ENCODE measurements around the gene VNN1.
"Not testable (repeated sequence)": the region's sequence is repeated elsewhere in the genome, so short reads cannot be mapped to it uniquely, and the experiment has no call there.

VNN1 gene

GRCh38 chr6:132651062-132651461 lies 62.8 kb downstream of the VNN1 start:
- no peaks in the 10 kb centered on the region for H3K36me3 Mint-ChIP-seq (ENCODE audit: insufficient read depth)
- no peak overlapping the region for H3K4me3 Mint-ChIP-seq
- H3K27ac Mint-ChIP-seq (ENCODE audit: low read depth), result no peak overlapping the region
- ATAC-seq (replicated peaks; ENCODE audit: extremely low read depth, poor library complexity, severe bottlenecking), result no peak
- peaks cover 6% of the 10 kb centered on the region for H3K4me1 Mint-ChIP-seq
- no peaks in the 10 kb centered on the region for H3K9me3 Mint-ChIP-seq
- no peaks in the 10 kb centered on the region for H3K27me3 Mint-ChIP-seq
- DNase-seq (ENCODE audit: low spot score in 2 of 2), result no peak

DNA sequence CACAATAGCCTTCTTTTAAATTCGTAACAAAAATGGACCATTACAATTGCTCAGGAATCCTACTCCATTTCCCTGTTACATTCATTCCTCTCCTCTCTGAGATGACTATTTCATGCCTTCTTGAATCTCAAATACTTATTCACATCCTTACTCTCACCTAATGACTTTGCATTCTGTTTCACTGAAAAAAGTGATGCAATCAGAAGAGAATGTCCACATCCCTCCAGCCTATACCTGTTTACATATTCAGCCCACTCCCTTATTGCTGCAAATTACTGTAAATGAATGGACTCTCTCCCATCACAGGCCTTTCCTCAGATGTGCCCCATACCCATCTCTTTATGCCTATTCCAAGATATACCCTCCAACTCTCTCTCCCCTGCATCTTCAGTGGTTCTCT lies 63.4 kb downstream of the VNN1 start:
- H3K27me3 Mint-ChIP-seq, result no peaks in the 10 kb centered on the region
- no peak for ATAC-seq (replicated peaks; ENCODE audit: extremely low read depth, poor library complexity, severe bottlenecking)
- no peaks in the 10 kb centered on the region for H3K36me3 Mint-ChIP-seq (ENCODE audit: insufficient read depth)
- no peak overlapping the region for H3K4me3 Mint-ChIP-seq
- no peaks in the 10 kb centered on the region for H3K9me3 Mint-ChIP-seq
- H3K27ac Mint-ChIP-seq (ENCODE audit: low read depth), result no peak overlapping the region
- DNase-seq (ENCODE audit: low spot score in 2 of 2), result no peak
- H3K4me1 Mint-ChIP-seq, result peaks cover 6% of the 10 kb centered on the region

DNA sequence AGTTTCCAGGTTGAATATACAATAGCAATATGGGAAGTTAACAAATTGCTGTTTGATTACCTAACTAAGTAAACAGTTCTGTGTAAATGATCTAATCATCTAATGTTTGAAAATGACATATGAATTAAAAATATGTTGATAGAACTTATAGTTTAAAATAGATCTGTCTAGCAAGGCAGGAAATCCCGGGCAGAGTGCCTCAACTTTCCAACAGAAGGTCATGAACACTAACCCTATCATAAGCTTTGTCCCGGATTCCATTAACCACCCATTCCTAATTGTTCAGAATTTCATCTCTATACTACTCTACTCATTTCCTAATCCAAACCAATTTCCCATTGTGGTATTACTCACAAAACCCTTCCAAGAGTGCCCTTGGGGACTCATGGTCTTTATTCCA lies 65.0 kb downstream of the VNN1 start:
- Mint-ChIP-seq H3K27me3 (no peaks in the 10 kb centered on the region), H3K27ac (ENCODE audit: low read depth) (no peak overlapping the region), H3K36me3 (ENCODE audit: insufficient read depth) (no peaks in the 10 kb centered on the region), H3K9me3 (no peaks in the 10 kb centered on the region), H3K4me3 (no peak overlapping the region), H3K4me1 (peaks cover 6% of the 10 kb centered on the region)
- no peak for ATAC-seq (replicated peaks; ENCODE audit: extremely low read depth, poor library complexity, severe bottlenecking)
- DNase-seq (ENCODE audit: low spot score in 2 of 2), result no peak

DNA sequence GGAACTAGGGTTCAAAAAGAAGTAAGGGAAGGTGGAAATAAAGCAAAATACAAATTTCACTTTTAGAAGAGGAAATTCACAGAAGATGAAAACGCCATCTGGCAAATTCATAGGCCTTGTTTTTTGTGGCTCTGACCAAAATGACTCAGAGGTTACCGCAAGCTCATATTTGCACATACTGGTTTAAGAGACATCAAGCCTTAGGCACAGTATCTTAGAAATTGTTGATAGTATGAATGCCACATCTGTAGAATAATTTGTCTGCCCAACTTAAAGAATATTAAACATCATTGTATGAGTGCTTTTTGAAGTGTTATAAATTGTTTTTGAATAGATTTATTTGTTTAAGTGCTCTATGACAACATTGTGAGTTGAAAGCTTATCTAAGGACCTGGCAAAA lies 65.5 kb downstream of the VNN1 start:
- Mint-ChIP-seq H3K27me3 (no peaks in the 10 kb centered on the region), H3K27ac (ENCODE audit: low read depth) (no peak overlapping the region), H3K4me1 (peaks cover 6% of the 10 kb centered on the region), H3K36me3 (ENCODE audit: insufficient read depth) (no peaks in the 10 kb centered on the region), H3K4me3 (no peak overlapping the region), H3K9me3 (no peaks in the 10 kb centered on the region)
- DNase-seq (ENCODE audit: low spot score in 2 of 2), result no peak
- ATAC-seq (replicated peaks; ENCODE audit: extremely low read depth, poor library complexity, severe bottlenecking), result peak; percentile 68

- Mint-ChIP-seq H3K4me3 (no peak overlapping the region), H3K4me1 (peaks cover 6% of the 10 kb centered on the region), H3K9me3 (no peaks in the 10 kb centered on the region), H3K27ac (ENCODE audit: low read depth) (no peak overlapping the region), H3K27me3 (peaks cover 5% of the 10 kb centered on the region), H3K36me3 (ENCODE audit: insufficient read depth) (no peaks in the 10 kb centered on the region)
- no peak for DNase-seq (ENCODE audit: low spot score in 2 of 2)
- no peak for ATAC-seq (replicated peaks; ENCODE audit: extremely low read depth, poor library complexity, severe bottlenecking)
These were observed 70.3 kb downstream of the VNN1 start for GRCh38 chr6:132643547-132643946.

DNA sequence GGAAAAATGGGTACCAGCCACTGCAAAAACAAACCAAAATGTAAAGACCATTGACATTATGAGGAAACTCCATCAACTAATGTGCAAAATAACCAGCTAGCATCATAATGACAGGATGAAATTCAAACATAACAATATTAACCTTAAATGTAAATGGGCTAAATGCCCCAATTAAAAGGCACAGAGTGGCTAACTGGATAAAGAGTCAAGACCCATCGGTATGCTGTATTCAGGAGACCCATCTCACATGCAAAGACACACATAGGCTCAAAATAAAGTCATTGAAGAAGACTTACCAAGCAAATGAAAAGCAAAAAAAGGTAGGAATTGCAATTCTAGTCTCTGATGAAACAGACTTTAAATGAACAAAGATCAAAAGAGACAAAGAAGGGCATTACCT lies 76.7 kb downstream of the VNN1 start:
- H3K36me3 Mint-ChIP-seq (ENCODE audit: insufficient read depth); H3K4me1 Mint-ChIP-seq; ATAC-seq (replicated peaks; ENCODE audit: extremely low read depth, poor library complexity, severe bottlenecking); H3K4me3 Mint-ChIP-seq; H3K9me3 Mint-ChIP-seq; H3K27ac Mint-ChIP-seq (ENCODE audit: low read depth); DNase-seq (ENCODE audit: low spot score in 2 of 2): not testable (repeated sequence)
- H3K27me3 Mint-ChIP-seq, result peaks cover 63% of the 10 kb centered on the region

GRCh38 chr6:132635906-132636305 lies 77.9 kb downstream of the VNN1 start:
- DNase-seq (ENCODE audit: low spot score in 2 of 2); H3K36me3 Mint-ChIP-seq (ENCODE audit: insufficient read depth); H3K9me3 Mint-ChIP-seq; H3K4me1 Mint-ChIP-seq; ATAC-seq (replicated peaks; ENCODE audit: extremely low read depth, poor library complexity, severe bottlenecking); H3K4me3 Mint-ChIP-seq; H3K27ac Mint-ChIP-seq (ENCODE audit: low read depth): not testable (repeated sequence)
- H3K27me3 Mint-ChIP-seq, result peaks cover 68% of the 10 kb centered on the region

GRCh38 chr6:132635288-132635687 lies 78.6 kb downstream of the VNN1 start:
- not testable (repeated sequence) for H3K36me3 Mint-ChIP-seq (ENCODE audit: insufficient read depth)
- H3K27me3 Mint-ChIP-seq, result peaks cover 74% of the 10 kb centered on the region

DNA sequence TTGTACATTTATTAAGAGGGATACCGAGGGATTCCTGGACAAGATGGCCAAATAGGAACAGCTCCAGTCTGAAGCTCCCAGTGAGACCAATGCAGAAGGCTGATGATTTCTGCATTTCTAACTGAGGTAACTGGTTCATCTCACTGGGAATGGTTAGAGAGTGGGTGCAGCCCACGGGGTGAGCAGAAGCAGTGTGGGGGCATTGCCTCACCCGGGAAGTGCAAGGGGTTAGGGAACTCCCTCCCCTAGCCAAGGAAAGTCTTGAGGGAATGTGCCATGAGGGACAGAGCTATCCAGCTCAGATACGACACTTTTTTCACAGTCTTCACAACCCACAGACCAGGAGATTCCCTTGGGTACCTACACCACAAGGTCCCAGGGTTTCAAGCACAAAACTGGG lies 79.1 kb downstream of the VNN1 start:
- no peaks in the 10 kb centered on the region for H3K9me3 Mint-ChIP-seq
- H3K4me1 Mint-ChIP-seq, result peaks cover 5% of the 10 kb centered on the region
- no peak for ATAC-seq (replicated peaks; ENCODE audit: extremely low read depth, poor library complexity, severe bottlenecking)
- DNase-seq (ENCODE audit: low spot score in 2 of 2), result no peak
- H3K4me3 Mint-ChIP-seq, result no peak overlapping the region
- no peaks in the 10 kb centered on the region for H3K36me3 Mint-ChIP-seq (ENCODE audit: insufficient read depth)
- peaks cover 76% of the 10 kb centered on the region for H3K27me3 Mint-ChIP-seq
- H3K27ac Mint-ChIP-seq (ENCODE audit: low read depth), result no peak overlapping the region

More at GRCh38 chr6:132635288-132635687, 78.6 kb downstream of the VNN1 start:
- H3K4me3 Mint-ChIP-seq; DNase-seq (ENCODE audit: low spot score in 2 of 2); H3K4me1 Mint-ChIP-seq; H3K9me3 Mint-ChIP-seq; H3K27ac Mint-ChIP-seq (ENCODE audit: low read depth); ATAC-seq (replicated peaks; ENCODE audit: extremely low read depth, poor library complexity, severe bottlenecking): not testable (repeated sequence)

- Mint-ChIP-seq H3K27ac (ENCODE audit: low read depth) (no peak overlapping the region), H3K36me3 (ENCODE audit: insufficient read depth) (no peaks in the 10 kb centered on the region), H3K4me3 (no peak overlapping the region), H3K9me3 (peaks cover 2% of the 10 kb centered on the region), H3K4me1 (peaks cover 5% of the 10 kb centered on the region), H3K27me3 (peaks cover 84% of the 10 kb centered on the region)
- ATAC-seq (replicated peaks; ENCODE audit: extremely low read depth, poor library complexity, severe bottlenecking) (no peak), DNase-seq (ENCODE audit: low spot score in 2 of 2) (no peak)
These were observed 80.5 kb downstream of the VNN1 start for GRCh38 chr6:132633362-132633761.
